GM23338 (cell line): ENCODE results near the gene MFGE8. TPM values are rescaled to one million over a fixed set of nuclear protein-coding genes. Genes with fewer than 3 reads are reported as not detected.

Source experiments
- ATAC-seq: fragments of 200-7000 bp; cut with Tn5 transposase; 3 replicates; pipeline ENCODE4 v1.9.1; 2020
- DNase-seq: peaks from one replicate; pipeline ENCODE4 v3.0.0-alpha.2; 2015; ENCODE audit warnings: low spot score
- H2AFZ ChIP-seq: fragments of 200-600 bp; sonication (generic); 2 replicates; pipeline ENCODE4 v1.8.0; 2016; ENCODE audit warnings: antibody characterized with exemption, mild to moderate bottlenecking, moderate library complexity
- H3F3A ChIP-seq: fragments of 200-600 bp; sonication (generic); replicated peaks from 2 replicates; pipeline ENCODE4 v1.8.0; 2017; ENCODE audit warnings: antibody characterized with exemption, mixed run types, low read depth
- H3K27ac ChIP-seq: fragments of 200-600 bp; sonication (generic); 2 replicates; pipeline ENCODE4 v1.6.1; 2016; ENCODE audit warnings: low read depth
- H3K27me3 ChIP-seq: fragments of 200-600 bp; sonication (generic); 2 replicates; pipeline ENCODE4 v1.8.0; 2016; ENCODE audit warnings: mild to moderate bottlenecking, mixed run types, moderate library complexity; ENCODE audit not compliant: insufficient read depth
- H3K36me3 ChIP-seq: fragments of 200-600 bp; sonication (generic); 2 replicates; pipeline ENCODE4 v1.8.0; 2016; ENCODE audit warnings: mild to moderate bottlenecking; ENCODE audit not compliant: insufficient read depth
- H3K4me1 ChIP-seq: fragments of 200-600 bp; sonication (generic); 2 replicates; pipeline ENCODE4 v1.8.0; 2016; ENCODE audit warnings: mild to moderate bottlenecking, moderate library complexity; ENCODE audit not compliant: insufficient read depth
- H3K4me2 ChIP-seq: fragments of 200-600 bp; sonication (generic); 2 replicates; pipeline ENCODE4 v1.7.1; 2017; ENCODE audit warnings: mixed run types
- H3K4me3 ChIP-seq: fragments of 200-600 bp; sonication (generic); 2 replicates; pipeline ENCODE4 v1.6.1; 2016; ENCODE audit warnings: mixed run types
- H3K79me2 ChIP-seq: fragments of 200-600 bp; sonication (generic); replicated peaks from 2 replicates; pipeline ENCODE4 v1.8.0; 2017; ENCODE audit warnings: mild to moderate bottlenecking; ENCODE audit not compliant: insufficient read depth
- H3K9me2 ChIP-seq: fragments of 200-600 bp; sonication (generic); 2 replicates; pipeline ENCODE4 v1.8.0; 2017; ENCODE audit not compliant: insufficient read depth
- H4K20me1 ChIP-seq: fragments of 200-600 bp; sonication (generic); replicated peaks from 2 replicates; pipeline ENCODE4 v1.8.0; 2017; ENCODE audit warnings: mild to moderate bottlenecking; ENCODE audit not compliant: insufficient read depth
- H3K27ac Mint-ChIP-seq: 2 replicates; pipeline ENCODE4 v1.8.0; 2020; ENCODE audit warnings: inconsistent platforms, mild to moderate bottlenecking, moderate library complexity, mixed read lengths
- H3K27me3 Mint-ChIP-seq: 3 replicates; pipeline ENCODE4 v1.8.0; 2022; ENCODE audit warnings: low read depth, mild to moderate bottlenecking, moderate library complexity, mixed read lengths, inconsistent platforms; ENCODE audit not compliant: insufficient read depth, poor library complexity
- H3K36me3 Mint-ChIP-seq: 3 replicates; pipeline ENCODE4 v1.8.0; 2021; ENCODE audit warnings: low read depth, mild to moderate bottlenecking, inconsistent platforms, moderate library complexity, mixed read lengths
- H3K4me1 Mint-ChIP-seq: 3 replicates; pipeline ENCODE4 v1.8.0; 2020; ENCODE audit warnings: mild to moderate bottlenecking, inconsistent platforms, mixed read lengths
- H3K4me3 Mint-ChIP-seq: 3 replicates; pipeline ENCODE4 v1.8.0; 2021; ENCODE audit warnings: moderate library complexity, mild to moderate bottlenecking, inconsistent platforms, mixed read lengths
- H3K9me3 Mint-ChIP-seq: 3 replicates; pipeline ENCODE4 v1.8.0; 2020; ENCODE audit warnings: moderate library complexity, mild to moderate bottlenecking, inconsistent platforms, mixed read lengths
- CREB1 ChIP-seq: fragments of 250-450 bp; sonication (Bioruptor Pico); IDR thresholded peaks from 2 replicates; pipeline ENCODE4 v1.5.0; 2020; ENCODE audit warnings: low read depth, mild to moderate bottlenecking, moderate library complexity
- CTCF ChIP-seq, 2 experiments: fragments of 200-600 bp in 1 of 2; sonication (generic) in 1 of 2; conservative IDR thresholded peaks; 2 replicates each; pipeline versions ENCODE4 v1.5.1 to v1.6.1; 2016 to 2017; ENCODE audit warnings: antibody characterized with exemption in 2 of 2, low read depth in 2 of 2, mild to moderate bottlenecking in 2 of 2, moderate library complexity in 1 of 2
- ETS1 ChIP-seq: IDR thresholded peaks from 2 replicates; pipeline ENCODE4 v1.6.1; 2016; ENCODE audit warnings: antibody characterized with exemption
- EZH2 ChIP-seq: fragments of 200-600 bp; sonication (generic); IDR thresholded peaks from one replicate; pipeline ENCODE4 v1.8.0; 2017; ENCODE audit warnings: antibody characterized with exemption, mild to moderate bottlenecking, low read depth; ENCODE audit not compliant: unreplicated experiment
- POLR2AphosphoS5 ChIP-seq: IDR thresholded peaks from 2 replicates; pipeline ENCODE4 v1.6.1; 2016; ENCODE audit warnings: antibody characterized with exemption, low read depth
- STAT1 ChIP-seq: IDR thresholded peaks from one replicate; pipeline ENCODE4 v1.6.1; 2016; ENCODE audit warnings: antibody characterized with exemption; ENCODE audit not compliant: unreplicated experiment
- ZNF331 ChIP-seq: fragments of 250-450 bp; sonication (Bioruptor Pico); IDR thresholded peaks from 2 replicates; pipeline ENCODE4 v1.5.0; 2020; ENCODE audit warnings: low read depth, mild to moderate bottlenecking, moderate library complexity
- ZNF462 ChIP-seq: fragments of 250-450 bp; sonication (Bioruptor Pico); IDR thresholded peaks from 2 replicates; pipeline ENCODE4 v1.5.0; 2020; ENCODE audit warnings: mild to moderate bottlenecking, moderate library complexity
- long read RNA-seq: library from polyadenylated mRNA; unstranded; transcript quantifications from one replicate; pipeline ENCODE4 v2.0.0, GENCODE V29; 2020; ENCODE audit not compliant: unreplicated experiment
- polyA plus RNA-seq: library from polyadenylated mRNA; unstranded; fragments of >200 nt; fragmentation: Nextera tagmentation; extraction: Ambion mirVana; gene quantifications from 2 replicates; pipeline ENCODE4 v1.2.1, GENCODE V29; 2016
- total RNA-seq: library from RNA; depleted of rRNA; stranded (reverse); fragments of >200 nt; shearing (Covaris generic); gene quantifications from 2 replicates; pipeline ENCODE4 v1.2.3, GENCODE V29; 2014; rRNA removed

The MFGE8 gene
- total RNA-seq (586 and 671 TPM in 2 replicates), polyA plus RNA-seq (246 and 279 TPM in 2 replicates)
- long read RNA-seq, transcript MFGE8-201 (8 exons, 1,937 nt): major isoform, 15 of 55 reads
- long read RNA-seq, transcript MFGE8-217 (1 exons, 2,464 nt): minor isoform, 5 of 55 reads
- long read RNA-seq, partial matches to known transcripts: 5 of 55 reads
- long read RNA-seq, other reads (novel, unspliced or antisense): 27 of 55 reads

GRCh38 chr15:88913017-88913849 is at the start of gene MFGE8:
Gene MFGE8 (minus strand): TSS chr15:88913379. CDS start chr15:88913319, 60 bp downstream.
- Histone ChIP-seq H3K4me2 (peak within 1 kb of the TSS; percentile 99), H3K27ac (peak within 1 kb of the TSS; percentile 84), H3F3A (0 out of 2 replicates have a peak, but pooled peaks cover 3% of the 10 kb centered on the region), H3K4me1 (peaks cover 34% of the 10 kb centered on the region), H3K27me3 (no peaks in the 10 kb centered on the region), H3K4me3 (peak within 1 kb of the TSS; percentile 99), H3K36me3 (peaks cover 32% of the 10 kb centered on the region), H4K20me1 (peaks cover 31% of the 10 kb centered on the region), H2AFZ (0 out of 2 replicates have a peak within 1 kb of the TSS, but pooled peaks have one; percentile 28), H3K9me2 (no peaks in the 10 kb centered on the region), H3K79me2 (peaks cover 48% of the 10 kb centered on the region)
- peaks cover 38% of the 10 kb centered on the region for H3K4me1 Mint-ChIP-seq
- TF ChIP-seq ZNF462 (CRISPR knock-in tag): no peak
- TF ChIP-seq ZNF331 (CRISPR knock-in tag): no peak
- peak in 1 of 2 experiments; percentile 28; a peak in 2 of 4 replicates for TF ChIP-seq CTCF (conservative IDR thresholded peaks at IDR 0.05; ENCODE audit: low read depth in 2 of 2)
- TF ChIP-seq STAT1: no peak
- 0 out of 2 replicates have a peak, but pooled peaks have one; percentile 17 for TF ChIP-seq ETS1
- TF ChIP-seq POLR2AphosphoS5: peak; percentile 94
- peak; percentile 45; the same call in 1 of the 2 replicates for TF ChIP-seq CREB1 (CRISPR knock-in tag)
- TF ChIP-seq EZH2: no peak
- peaks cover 44% of the 10 kb centered on the region for H3K36me3 Mint-ChIP-seq
- peaks cover 12% of the 10 kb centered on the region for H3K27me3 Mint-ChIP-seq
- H3K4me3 Mint-ChIP-seq: peak within 1 kb of the TSS; percentile 91
- peak; percentile 97 for DNase-seq
- no peaks in the 10 kb centered on the region for H3K9me3 Mint-ChIP-seq
- peak within 1 kb of the TSS; percentile 96 for H3K27ac Mint-ChIP-seq
- peak; percentile 86 for ATAC-seq
